NCI-H446 (cell line): Measurements from ENCODE around the gene LMTK3.
"Not testable (repeated sequence)": the region's sequence is repeated elsewhere in the genome, so short reads cannot be mapped to it uniquely, and the experiment has no call there.

Source experiments
- DNase-seq, 2 experiments: peaks; one replicate each; lab custom pipeline; 2025; lab: John Stamatoyannopoulos, UW

The LMTK3 gene

GRCh38 chr19:48488478-48488877, 23.2 kb downstream of the LMTK3 start:
- DNase-seq: not testable (repeated sequence)

- peak; percentile 45 to 74 for DNase-seq
These were observed 23.7 kb downstream of the LMTK3 start for GRCh38 chr19:48487948-48488347.

- no peak for DNase-seq
These were observed 24.1 kb downstream of the LMTK3 start for GRCh38 chr19:48487544-48487943.

- DNase-seq: not testable (repeated sequence)
These were observed 24.9 kb downstream of the LMTK3 start for GRCh38 chr19:48486706-48487105.

- DNase-seq: peak in 1 of 2 experiments; percentile 28
These were observed 26.6 kb downstream of the LMTK3 start for GRCh38 chr19:48484931-48485612.

- DNase-seq: no peak
These were observed 27.3 kb downstream of the LMTK3 start for GRCh38 chr19:48484247-48484893.

- no peak for DNase-seq
These were observed 28.3 kb downstream of the LMTK3 start for GRCh38 chr19:48483301-48483700.

GRCh38 chr19:48481846-48482639, 29.6 kb downstream of the LMTK3 start:
- DNase-seq: no peak

GRCh38 chr19:48480558-48481500, 30.8 kb downstream of the LMTK3 start:
- no peak for DNase-seq

- no peak for DNase-seq
These were observed 31.5 kb downstream of the LMTK3 start for GRCh38 chr19:48480183-48480557.

GRCh38 chr19:48479686-48480085, 31.9 kb downstream of the LMTK3 start:
- no peak for DNase-seq

- DNase-seq: no peak
These were observed 33.0 kb downstream of the LMTK3 start for GRCh38 chr19:48478339-48479256.

GRCh38 chr19:48477698-48478338, 33.8 kb downstream of the LMTK3 start:
- no peak for DNase-seq

GRCh38 chr19:48477067-48477685, 34.5 kb downstream of the LMTK3 start:
- no peak for DNase-seq

GRCh38 chr19:48476176-48476575, 35.5 kb downstream of the LMTK3 start:
- no peak for DNase-seq

- DNase-seq: no peak
These were observed 36.1 kb downstream of the LMTK3 start for GRCh38 chr19:48475369-48476068.

GRCh38 chr19:48474084-48474592, 37.5 kb downstream of the LMTK3 start:
- DNase-seq: no peak

GRCh38 chr19:48473161-48473966, 38.3 kb downstream of the LMTK3 start:
- DNase-seq: no peak
